ENCODE data around the gene PRICKLE3.
A peak's percentile ranks its signal among the peaks of the same experiment; 100 is the strongest.
"Not testable (repeated sequence)": the region's sequence is repeated elsewhere in the genome, so short reads cannot be mapped to it uniquely, and the experiment has no call there.

Gene PRICKLE3

GRCh38 chrX:49183701-49184281, 2.4 kb downstream of the PRICKLE3 start:
- ATAC-seq (no peak), DNase-seq (no peak)

- no peak for ATAC-seq
These were observed 6.8 kb downstream of the PRICKLE3 start for GRCh38 chrX:49179358-49179757.

GRCh38 chrX:49178537-49178936, 7.6 kb downstream of the PRICKLE3 start:
- no peak for ATAC-seq

More at GRCh38 chrX:49179358-49179757, 6.8 kb downstream of the PRICKLE3 start:
- DNase-seq, result no peak

GRCh38 chrX:49177873-49178480, 8.2 kb downstream of the PRICKLE3 start:
- no peak for DNase-seq
- ATAC-seq, result no peak

More at GRCh38 chrX:49178537-49178936, 7.6 kb downstream of the PRICKLE3 start:
- DNase-seq, result no peak

GRCh38 chrX:49177338-49177833, 8.8 kb downstream of the PRICKLE3 start:
- ATAC-seq, result peak; percentile 35
- no peak for DNase-seq

GRCh38 chrX:49176421-49177326, 9.5 kb downstream of the PRICKLE3 start:
- ATAC-seq (no peak), DNase-seq (no peak)

GRCh38 chrX:49175435-49176274, 10.5 kb downstream of the PRICKLE3 start:
- ATAC-seq, result no peak
- no peak for DNase-seq

- ATAC-seq, result no peak
- DNase-seq, result no peak
These were observed 11.4 kb downstream of the PRICKLE3 start for GRCh38 chrX:49174723-49175122.

GRCh38 chrX:49173544-49173943, 12.6 kb downstream of the PRICKLE3 start:
- DNase-seq, ATAC-seq: not testable (repeated sequence)

- ATAC-seq (peak; percentile 82), DNase-seq (peak; percentile 80)
These were observed 13.8 kb downstream of the PRICKLE3 start for GRCh38 chrX:49172280-49172780.

- DNase-seq (peak; percentile 82), ATAC-seq (peak; percentile 67)
These were observed 14.4 kb downstream of the PRICKLE3 start, which contains the start of gene PLP2 for GRCh38 chrX:49171752-49172279. Gene PLP2, plus strand, starts transcription at chrX:49171898. Its CDS starts 103 bp downstream, at chrX:49172001.

- DNase-seq (no peak), ATAC-seq (no peak)
These were observed 18.4 kb downstream of the PRICKLE3 start for GRCh38 chrX:49167740-49168108.

- ATAC-seq (peak; percentile 59), DNase-seq (peak; percentile 78)
These were observed 19.0 kb downstream of the PRICKLE3 start for GRCh38 chrX:49166914-49167739.

- peak; percentile 55 for ATAC-seq
- peak; percentile 78 for DNase-seq
These were observed 20.0 kb downstream of the PRICKLE3 start for GRCh38 chrX:49165901-49166881.

- no peak for DNase-seq
- ATAC-seq, result no peak
These were observed 21.4 kb downstream of the PRICKLE3 start for GRCh38 chrX:49164589-49165360.

- ATAC-seq, result peak; percentile 60
- DNase-seq, result peak; percentile 83
These were observed 22.4 kb downstream of the PRICKLE3 start for GRCh38 chrX:49163555-49164419.

- DNase-seq (no peak), ATAC-seq (no peak)
These were observed 23.6 kb downstream of the PRICKLE3 start, which contains the start of gene MAGIX for GRCh38 chrX:49162620-49163019. Gene MAGIX, plus strand, starts transcription at chrX:49162758. Its CDS starts 132 bp downstream, at chrX:49162890.
